Effector CD4-positive, alpha-beta T cell (primary cell): ENCODE measurements around the gene PCNP.
"Not testable (repeated sequence)": the region's sequence is repeated elsewhere in the genome, so short reads cannot be mapped to it uniquely, and the experiment has no call there.

ENCODE experiments used
- DNase-seq: peaks from one replicate; pipeline ENCODE4 v3.0.0-alpha.2; 2020
- total RNA-seq: gene quantifications from one replicate; lab custom pipeline; 2026; lab: John Stamatoyannopoulos, UW

Gene PCNP
- total RNA-seq: 95.5 reads per million, percentile 82 among the genes with 10 or more reads in this experiment

DNA sequence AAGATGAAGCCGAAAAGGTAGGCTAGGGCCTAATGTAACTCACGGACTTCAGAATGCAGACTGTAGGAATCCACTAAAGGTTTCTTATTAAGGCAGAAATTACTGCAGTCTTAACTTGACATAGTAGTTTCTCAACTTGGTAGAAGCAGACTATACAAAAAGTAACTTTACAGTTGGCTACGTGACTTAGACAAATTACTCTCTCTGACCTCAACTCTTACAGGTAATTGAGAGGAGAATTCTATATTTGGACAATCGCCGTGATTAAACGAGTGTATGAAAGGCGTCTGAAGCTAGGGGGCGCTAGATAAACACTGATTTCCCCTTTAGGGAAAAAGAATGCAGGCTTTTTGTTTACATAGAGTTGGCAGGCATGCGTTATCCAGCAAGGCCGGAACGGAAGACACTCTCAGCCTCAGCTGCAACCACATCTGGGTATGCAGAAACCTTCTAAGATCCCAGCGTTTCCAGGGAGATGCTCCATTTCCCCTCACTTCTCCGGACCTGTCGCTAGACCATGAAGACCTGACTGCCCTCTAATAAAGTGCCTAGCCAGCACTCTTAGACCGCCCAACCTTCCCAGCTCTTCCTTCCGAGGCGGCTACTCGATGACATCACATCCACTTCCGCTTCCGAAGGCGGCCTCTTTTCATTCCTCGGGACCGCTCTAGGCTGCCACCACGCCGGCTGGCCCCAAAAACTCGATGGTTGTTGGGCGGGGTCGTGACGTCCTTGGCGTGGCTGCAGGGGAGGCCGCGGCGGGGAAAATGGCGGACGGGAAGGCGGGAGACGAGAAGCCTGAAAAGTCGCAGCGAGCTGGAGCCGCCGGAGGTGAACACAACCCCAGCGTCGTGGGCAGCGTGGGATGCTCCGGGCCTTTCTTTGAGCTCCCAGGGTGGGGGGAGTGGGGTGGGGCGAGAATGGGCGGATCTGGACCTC, at the start of gene PCNP:
Gene PCNP, plus strand, starts transcription at position 732 of the 939 bp plus-strand sequence. Its CDS starts 36 bp downstream, at position 768.
- DNase-seq: peak; percentile 99

DNA sequence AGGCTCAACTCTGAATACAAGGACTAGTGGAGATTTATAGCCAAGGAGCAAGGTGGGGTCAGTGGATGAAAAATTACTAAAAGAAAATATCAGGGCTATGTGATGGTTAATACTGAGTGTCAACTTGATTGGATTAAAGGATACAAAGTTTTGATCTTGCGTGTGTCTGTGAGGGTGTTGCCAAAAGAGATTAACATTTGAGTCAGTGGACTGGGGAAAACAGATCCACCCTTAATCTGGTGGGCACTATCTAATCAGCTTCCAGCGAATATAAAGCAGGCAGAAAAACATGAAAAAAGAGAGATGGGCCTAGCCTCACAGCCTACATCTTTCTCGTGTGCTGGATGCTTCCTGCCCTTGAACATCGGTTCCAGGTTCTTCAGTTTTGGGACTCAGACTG, 46.5 kb upstream of the PCNP start:
- DNase-seq: no peak

GRCh38 chr3:101527906-101528305, 46.1 kb upstream of the PCNP start:
- DNase-seq: no peak

GRCh38 chr3:101529816-101530685, 43.9 kb upstream of the PCNP start:
- DNase-seq: no peak

GRCh38 chr3:101530686-101531047, 43.3 kb upstream of the PCNP start:
- DNase-seq: no peak

- no peak for DNase-seq
These were observed 42.4 kb upstream of the PCNP start for GRCh38 chr3:101531473-101532086.

DNA sequence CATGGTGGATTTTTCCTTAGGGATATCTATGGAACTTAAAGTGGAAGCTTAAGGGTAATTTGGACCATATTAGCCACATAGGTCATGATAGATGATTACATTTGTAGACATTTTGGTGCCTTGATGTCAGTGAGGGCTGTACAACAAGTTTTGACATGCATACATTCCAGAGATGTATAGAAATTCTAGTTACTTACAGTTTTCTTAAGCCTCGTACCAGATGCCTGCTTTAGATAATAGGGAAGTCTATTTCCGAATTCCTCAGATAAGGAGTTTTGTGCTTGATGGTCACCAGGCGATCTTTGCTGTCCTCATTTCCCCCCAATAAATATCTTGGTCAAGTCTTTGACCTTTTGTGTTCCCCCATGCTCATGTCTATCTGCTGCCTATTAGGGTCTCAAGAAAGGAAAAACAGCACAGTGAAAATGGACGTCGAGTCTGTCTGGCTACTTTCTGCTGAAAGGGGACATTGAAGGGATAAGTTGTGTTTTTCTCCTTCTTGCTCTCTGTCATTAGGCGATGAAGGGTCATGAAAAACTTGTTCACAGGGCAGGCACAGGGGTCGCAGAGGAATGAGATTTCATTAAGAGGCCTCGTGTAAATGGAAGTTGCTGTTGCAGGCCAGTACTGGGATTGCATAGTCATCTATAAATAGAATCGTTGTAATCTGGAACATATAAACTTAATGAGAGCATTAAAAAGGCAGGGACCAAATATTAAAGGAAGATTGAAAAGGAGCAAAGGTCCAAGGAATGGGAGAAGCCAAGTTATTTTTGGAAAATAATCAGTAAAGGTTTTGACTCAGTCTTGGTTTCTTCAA, 41.0 kb upstream of the PCNP start:
- DNase-seq: no peak

DNA sequence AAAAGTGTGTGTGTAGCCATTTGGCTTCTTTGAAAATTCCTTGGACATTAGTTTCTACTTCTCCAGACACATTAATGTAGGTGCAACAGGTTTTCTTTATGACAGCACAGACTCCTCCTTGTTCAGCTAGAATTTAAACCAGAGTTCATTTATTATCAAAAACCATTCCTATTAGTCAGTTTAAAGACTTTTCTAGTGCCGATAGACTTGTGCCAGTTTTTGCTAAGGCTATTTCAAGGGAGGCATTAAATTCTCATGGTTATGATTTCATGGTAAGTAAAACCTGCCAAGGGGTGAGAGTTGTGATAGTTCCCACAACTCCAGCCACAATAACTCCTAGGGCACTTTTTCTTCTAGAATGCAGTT, 40.4 kb upstream of the PCNP start:
- no peak for DNase-seq

DNA sequence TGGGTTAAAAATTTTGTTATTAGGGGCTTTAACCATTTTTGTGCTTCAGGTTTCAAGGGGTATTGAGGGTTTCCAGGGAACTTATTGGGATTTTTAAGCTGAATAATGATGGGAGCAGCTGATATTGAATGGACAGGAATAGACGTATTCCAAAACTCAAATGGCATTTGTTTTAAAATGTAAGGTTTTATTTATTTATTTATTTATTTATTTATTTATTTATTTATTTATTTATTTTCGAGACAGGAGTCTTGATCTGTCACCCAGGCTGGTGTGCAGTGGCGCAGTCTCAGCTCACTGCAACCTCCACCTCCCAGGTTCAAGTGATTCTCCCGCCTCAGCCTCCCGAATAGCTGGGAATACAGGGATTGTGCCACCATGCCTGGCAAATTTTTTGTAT, 38.8 kb upstream of the PCNP start:
- no peak for DNase-seq

DNA sequence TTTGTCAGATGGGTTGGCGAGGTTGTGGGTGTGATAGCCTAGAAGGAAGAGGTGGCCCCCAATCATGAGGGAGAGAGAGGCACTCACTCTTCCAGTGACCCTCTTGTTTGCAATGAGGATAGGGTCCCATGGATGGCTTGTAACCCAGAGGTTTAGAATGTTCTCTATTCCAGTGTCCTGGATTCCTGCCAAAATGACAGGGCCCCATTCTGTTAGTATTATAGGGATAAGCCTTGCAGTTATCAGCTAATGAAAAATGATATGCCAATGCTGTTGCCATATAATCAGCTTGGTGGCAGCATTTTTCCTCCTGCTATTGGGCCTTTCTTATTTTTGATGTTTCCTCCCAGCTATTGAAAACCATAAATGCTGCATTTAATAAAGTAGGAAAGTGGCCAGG, 37.7 kb upstream of the PCNP start:
- no peak for DNase-seq

DNA sequence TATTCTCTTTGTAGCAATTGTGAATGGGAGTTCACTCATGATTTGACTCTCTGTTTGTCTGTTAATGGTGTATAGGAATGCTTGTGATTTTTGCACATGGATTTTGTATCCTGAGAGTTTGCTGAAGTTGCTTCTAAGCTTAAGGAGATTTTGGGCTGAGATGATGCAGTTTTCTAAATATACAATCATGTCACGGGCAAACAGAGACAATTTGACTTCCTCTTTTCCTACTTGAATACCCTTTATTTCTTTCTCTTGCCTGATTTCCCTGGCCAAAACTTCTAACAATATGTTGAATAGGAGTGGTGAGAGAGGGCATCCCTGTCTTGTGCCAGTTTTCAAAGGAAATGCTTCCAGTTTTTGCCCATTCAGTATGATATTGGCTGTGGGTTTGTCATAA, 37.0 kb upstream of the PCNP start:
- not testable (repeated sequence) for DNase-seq

GRCh38 chr3:101542957-101543356, 31.0 kb upstream of the PCNP start:
- DNase-seq: no peak

- no peak for DNase-seq
These were observed 29.7 kb upstream of the PCNP start for GRCh38 chr3:101544161-101544850.

DNA sequence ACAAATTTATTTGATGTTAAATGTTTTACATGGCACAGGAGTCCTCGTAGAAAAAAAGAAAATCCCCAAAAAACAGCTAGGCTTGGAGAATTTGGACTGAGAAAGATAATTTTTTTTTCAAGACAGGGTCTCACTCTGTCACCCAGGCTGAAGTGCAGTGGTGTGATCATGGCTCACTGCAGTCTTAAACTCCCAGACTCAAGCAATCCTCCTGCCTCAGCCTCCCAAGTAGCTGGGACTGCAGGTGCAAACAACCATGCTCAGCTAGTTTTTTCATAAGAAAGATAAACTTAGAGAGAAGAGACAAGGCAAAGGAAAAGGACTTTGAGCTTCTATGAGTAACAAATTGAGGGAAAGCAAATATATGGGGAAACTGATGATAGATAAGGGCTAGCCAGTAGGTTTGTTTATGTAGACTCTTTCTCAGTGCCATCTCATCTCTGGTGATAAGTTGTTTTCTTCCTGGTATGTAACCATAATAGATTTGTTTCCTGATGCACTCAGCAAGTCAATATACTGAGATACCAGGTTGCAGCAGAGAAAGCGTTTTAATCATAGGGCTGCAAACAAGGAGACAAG, 25.4 kb upstream of the PCNP start:
- no peak for DNase-seq

- no peak for DNase-seq
These were observed 24.5 kb upstream of the PCNP start for GRCh38 chr3:101549473-101549872.

- DNase-seq: not testable (repeated sequence)
These were observed 22.5 kb upstream of the PCNP start for GRCh38 chr3:101551359-101552081.

DNA sequence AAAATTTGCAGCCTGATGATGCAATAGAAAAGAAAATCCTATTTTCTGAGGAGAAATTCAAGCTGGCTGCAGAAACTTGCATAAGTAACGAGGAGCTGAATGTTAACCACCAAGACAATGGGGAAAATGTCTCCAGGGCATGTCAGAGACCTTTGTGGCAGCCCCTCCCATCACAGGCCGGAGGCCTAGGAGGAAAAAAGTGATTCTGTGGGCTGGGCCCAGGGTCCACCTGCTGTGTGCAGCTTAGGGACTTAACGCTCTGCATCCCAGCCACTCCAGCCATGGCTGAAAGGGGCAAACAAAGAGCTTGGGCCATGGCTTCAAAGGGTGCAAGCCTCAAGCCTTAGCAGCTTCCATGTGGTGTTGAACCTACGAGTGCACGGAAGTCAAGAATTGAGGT, 20.6 kb upstream of the PCNP start:
- not testable (repeated sequence) for DNase-seq

DNA sequence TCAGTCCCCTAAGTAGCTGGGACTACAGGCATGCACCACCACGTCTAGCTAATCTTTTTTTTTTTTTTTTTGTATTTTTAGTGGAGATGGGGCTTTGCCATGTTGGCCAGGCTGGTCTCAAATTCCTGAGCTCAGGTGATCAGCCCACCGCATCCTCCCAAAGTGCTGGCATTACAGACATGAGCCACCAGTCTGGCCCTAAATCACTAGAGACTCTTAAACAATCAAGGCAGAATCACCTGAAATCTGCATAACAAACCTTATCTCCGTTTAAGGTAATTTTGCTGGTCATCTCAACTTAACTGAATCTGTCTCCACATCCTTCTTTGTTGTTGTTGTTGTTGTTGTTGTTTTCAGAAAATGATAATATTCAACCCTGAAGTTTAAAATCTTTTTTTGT, 17.9 kb upstream of the PCNP start:
- no peak for DNase-seq

GRCh38 chr3:101561630-101562328, 12.2 kb upstream of the PCNP start, which contains the start of gene TRMT10C:
TSS of gene TRMT10C (plus strand) at chr3:101561868. CDS start at chr3:101564782, 2,914 bp downstream.
- peak; percentile 88 for DNase-seq
